Lung (tissue), 12 donors: ENCODE results near the gene TOP2A. TPM values are rescaled to one million over a fixed set of nuclear protein-coding genes. Genes with fewer than 3 reads are reported as not detected.
"Not testable (repeated sequence)": the region's sequence is repeated elsewhere in the genome, so short reads cannot be mapped to it uniquely, and the experiment has no call there.

Experiments used
- ATAC-seq: fragments of 200-7000 bp; cut with Tn5 transposase; one replicate; pipeline ENCODE4 v1.9.1; 2020; ENCODE audit warnings: moderate number of reproducible peaks; ENCODE audit not compliant: insufficient read depth, low FRiP score
- DNase-seq, 3 donors: peaks; one replicate each; pipeline ENCODE4 v3.0.0-alpha.2; 2013 to 2017
- H3K27ac ChIP-seq, 2 donors: one replicate each; pipeline ENCODE4 v1.5.1; 2013; ENCODE audit warnings: mild to moderate bottlenecking in 2 of 2, moderate library complexity in 2 of 2, control low read depth in 1 of 2, inconsistent platforms in 1 of 2, low read depth in 1 of 2, low read length in 1 of 2
- H3K27me3 ChIP-seq, 3 donors: one replicate each; pipeline ENCODE4 v1.5.1; 2013; ENCODE audit warnings: low read length in 2 of 3; ENCODE audit not compliant: control insufficient read depth in 3 of 3, insufficient read depth in 3 of 3
- H3K36me3 ChIP-seq, 4 donors: one replicate each; pipeline ENCODE4 v1.5.1; 2013; ENCODE audit warnings: low read length in 4 of 4, mild to moderate bottlenecking in 1 of 4, moderate library complexity in 1 of 4; ENCODE audit not compliant: control insufficient read depth in 4 of 4, insufficient read depth in 4 of 4
- H3K4me1 ChIP-seq, 5 donors: one replicate each; pipeline ENCODE4 v1.5.1; 2013; ENCODE audit warnings: low read length in 5 of 5, mild to moderate bottlenecking in 2 of 5, moderate library complexity in 1 of 5; ENCODE audit not compliant: control insufficient read depth in 5 of 5, insufficient read depth in 5 of 5
- H3K4me3 ChIP-seq: one replicate; pipeline ENCODE4 v1.5.1; 2013; ENCODE audit warnings: mild to moderate bottlenecking, control low read depth, moderate library complexity
- H3K9ac ChIP-seq, 2 donors: one replicate each; pipeline ENCODE4 v1.5.1; 2013; ENCODE audit warnings: low read length in 2 of 2, control low read depth in 1 of 2; ENCODE audit not compliant: insufficient read depth in 1 of 2
- H3K9me3 ChIP-seq, 4 donors: one replicate each; pipeline ENCODE4 v1.5.1; 2013; ENCODE audit warnings: low read length in 3 of 4, mild to moderate bottlenecking in 1 of 4, moderate library complexity in 1 of 4; ENCODE audit not compliant: control insufficient read depth in 4 of 4, insufficient read depth in 3 of 4
- WGBS, 2 donors: extraction: QIAGEN DNeasy Blood & Tissue Kit; methylation state at CpG; one replicate each; pipeline ENCODE4 v1.1.7; 2013; 5-methylcytosine and 5-hydroxymethylcytosine counted together
- polyA plus RNA-seq, 2 donors: library from polyadenylated mRNA; stranded (reverse); fragments of 200-250 nt; gene quantifications; one replicate each; pipeline ENCODE4 v1.2.1, GENCODE V29; 2013
- total RNA-seq, 2 donors: library from RNA; depleted of rRNA in 1 of 2; stranded (reverse); fragments of >200 nt in 1 of 2; gene quantifications; one replicate each; pipeline ENCODE4 v1.2.1, GENCODE V29; 2014 to 2021
- TF ChIP-seq, protein P1 (sequence below): IDR thresholded peaks from 2 replicates; pipeline ENCODE4 v1.5.1; 2012; ENCODE audit warnings: mild to moderate bottlenecking; ENCODE audit errors: control extremely low read depth, extremely low read depth
- donor health status: control.
- donor health status: control.
- donor health status: Bipolar disorder and iron deficiency.
- donor health status: healthy.
- donor health status: DM: yes; HTN: yes; CAD: no.

The TOP2A gene
- total and polyA plus RNA-seq, 4 donors, result 2.6 to 21.6 (median 9.6) TPM

DNA sequence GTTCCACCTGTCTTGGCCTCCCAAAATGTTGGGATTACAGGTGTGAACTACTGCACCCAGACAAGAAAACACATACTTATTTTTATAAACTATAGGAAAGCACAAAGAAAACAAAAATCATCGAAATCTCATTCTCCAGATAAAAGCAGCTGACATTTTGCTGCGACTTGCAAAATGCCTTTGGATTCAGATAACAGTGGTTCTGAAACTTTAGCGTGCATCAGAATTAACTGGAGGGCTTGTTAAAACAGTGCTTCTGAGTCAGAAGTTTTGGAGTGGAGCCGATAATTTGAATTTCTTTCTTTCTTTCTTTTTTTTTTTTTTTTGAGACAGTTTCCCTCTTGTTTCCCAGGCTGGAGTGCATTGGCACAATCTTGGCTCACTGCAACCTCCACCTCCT lies 35.4 kb downstream of the TOP2A start:
- WGBS, 2 donors, result 92 to 96% methylated on average over 4 of the region's 4 CpGs
- H3K27me3 ChIP-seq, result no peaks in the 10 kb centered on the region
- no peak for DNase-seq
- ATAC-seq, result no peak
- H3K9ac ChIP-seq, result no peak overlapping the region
- H3K27ac ChIP-seq, result no peak overlapping the region
- H3K4me1 ChIP-seq, result peaks cover 0 to 2% (median 0%) of the 10 kb centered on the region in 5 donors
- no peaks in the 10 kb centered on the region for H3K36me3 ChIP-seq
- TF ChIP-seq, protein P1, sequence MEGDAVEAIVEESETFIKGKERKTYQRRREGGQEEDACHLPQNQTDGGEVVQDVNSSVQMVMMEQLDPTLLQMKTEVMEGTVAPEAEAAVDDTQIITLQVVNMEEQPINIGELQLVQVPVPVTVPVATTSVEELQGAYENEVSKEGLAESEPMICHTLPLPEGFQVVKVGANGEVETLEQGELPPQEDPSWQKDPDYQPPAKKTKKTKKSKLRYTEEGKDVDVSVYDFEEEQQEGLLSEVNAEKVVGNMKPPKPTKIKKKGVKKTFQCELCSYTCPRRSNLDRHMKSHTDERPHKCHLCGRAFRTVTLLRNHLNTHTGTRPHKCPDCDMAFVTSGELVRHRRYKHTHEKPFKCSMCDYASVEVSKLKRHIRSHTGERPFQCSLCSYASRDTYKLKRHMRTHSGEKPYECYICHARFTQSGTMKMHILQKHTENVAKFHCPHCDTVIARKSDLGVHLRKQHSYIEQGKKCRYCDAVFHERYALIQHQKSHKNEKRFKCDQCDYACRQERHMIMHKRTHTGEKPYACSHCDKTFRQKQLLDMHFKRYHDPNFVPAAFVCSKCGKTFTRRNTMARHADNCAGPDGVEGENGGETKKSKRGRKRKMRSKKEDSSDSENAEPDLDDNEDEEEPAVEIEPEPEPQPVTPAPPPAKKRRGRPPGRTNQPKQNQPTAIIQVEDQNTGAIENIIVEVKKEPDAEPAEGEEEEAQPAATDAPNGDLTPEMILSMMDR, result no peak
- H3K9me3 ChIP-seq, result no peaks in the 10 kb centered on the region
- H3K4me3 ChIP-seq, result no peak overlapping the region

DNA sequence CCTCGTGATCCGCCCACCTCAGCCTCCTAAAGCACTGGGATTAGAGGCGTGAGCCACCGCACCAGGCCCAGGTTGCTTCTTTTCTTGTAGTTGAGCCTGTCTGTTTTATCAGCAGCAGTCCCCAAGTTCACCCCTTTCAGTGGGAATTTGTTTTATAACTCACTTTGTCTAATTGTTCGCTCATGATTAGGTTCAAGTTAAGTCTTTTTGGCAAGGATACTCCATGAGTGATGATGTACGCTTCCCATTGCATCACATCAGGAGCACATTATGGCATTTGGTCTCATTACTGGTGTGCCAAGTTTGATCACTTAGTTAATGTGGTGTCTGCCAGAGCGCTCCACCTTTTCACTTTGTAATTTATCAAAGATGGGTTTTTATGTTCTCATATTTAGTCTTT lies 38.7 kb downstream of the TOP2A start:
- H3K4me3 ChIP-seq, result no peak overlapping the region
- H3K27ac ChIP-seq, result no peak overlapping the region
- no peak for ATAC-seq
- H3K27me3 ChIP-seq, result no peaks in the 10 kb centered on the region
- peaks cover 0 to 2% (median 0%) of the 10 kb centered on the region in 5 donors for H3K4me1 ChIP-seq
- 89 to 92% methylated on average over 7 of the region's 7 CpGs for WGBS, 2 donors
- no peak overlapping the region for H3K9ac ChIP-seq
- DNase-seq, result no peak
- no peaks in the 10 kb centered on the region for H3K36me3 ChIP-seq
- H3K9me3 ChIP-seq, result no peaks in the 10 kb centered on the region
- TF ChIP-seq, protein P1, result no peak

DNA sequence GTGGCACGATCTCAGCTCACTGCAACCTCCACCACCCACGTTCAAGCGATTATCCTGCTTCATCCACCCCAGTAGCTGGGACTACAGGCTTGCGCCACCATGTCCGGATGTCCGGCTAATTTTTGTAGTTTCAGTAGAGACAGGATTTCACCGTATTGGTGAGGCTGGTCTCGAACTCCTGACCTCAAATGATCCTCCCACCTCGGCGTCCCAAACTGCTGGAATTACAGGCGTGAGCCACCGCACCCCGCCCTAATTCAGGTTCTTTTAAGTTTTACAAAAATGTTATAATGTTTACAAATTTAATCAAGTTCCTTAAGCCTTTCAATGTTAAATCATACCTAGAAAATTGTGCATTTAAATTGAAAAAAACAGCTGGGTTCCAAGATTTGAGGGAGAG lies 39.9 kb downstream of the TOP2A start:
- no peak overlapping the region for H3K27ac ChIP-seq
- WGBS, 2 donors, result 88 to 96% methylated on average over 13 of the region's 13 CpGs
- TF ChIP-seq, protein P1, result no peak
- H3K9me3 ChIP-seq, result no peaks in the 10 kb centered on the region
- DNase-seq (no peak), ATAC-seq (no peak)
- no peaks in the 10 kb centered on the region for H3K36me3 ChIP-seq
- H3K27me3 ChIP-seq, result no peaks in the 10 kb centered on the region
- H3K4me1 ChIP-seq, result peaks cover 0 to 2% (median 0%) of the 10 kb centered on the region in 5 donors
- H3K9ac ChIP-seq, result no peak overlapping the region
- no peak overlapping the region for H3K4me3 ChIP-seq

DNA sequence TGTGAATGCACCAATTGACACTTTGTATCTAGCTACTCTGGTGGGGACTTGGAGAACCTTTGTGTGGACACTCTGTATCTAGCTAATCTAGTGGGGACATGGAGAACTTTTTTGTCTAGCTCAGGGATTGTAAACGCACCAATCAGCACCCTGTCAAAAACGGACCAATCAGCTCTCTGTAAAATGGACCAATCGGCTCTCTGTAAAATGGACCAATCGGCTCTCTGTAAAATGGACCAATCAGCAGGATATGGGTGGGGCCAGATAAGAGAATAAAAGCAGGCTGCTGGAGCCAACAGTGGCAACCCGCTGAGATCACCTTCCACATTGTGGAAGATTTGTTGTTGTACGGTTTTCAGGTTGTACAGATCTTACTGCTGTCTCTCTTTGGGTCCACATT lies 41.2 kb downstream of the TOP2A start:
- not testable (repeated sequence) for H3K9me3 ChIP-seq, DNase-seq, H3K36me3 ChIP-seq, H3K27ac ChIP-seq, ATAC-seq, H3K4me1 ChIP-seq, H3K27me3 ChIP-seq, H3K9ac ChIP-seq, H3K4me3 ChIP-seq
- 77 to 81% methylated on average over 6 of the region's 6 CpGs for WGBS, 2 donors

DNA sequence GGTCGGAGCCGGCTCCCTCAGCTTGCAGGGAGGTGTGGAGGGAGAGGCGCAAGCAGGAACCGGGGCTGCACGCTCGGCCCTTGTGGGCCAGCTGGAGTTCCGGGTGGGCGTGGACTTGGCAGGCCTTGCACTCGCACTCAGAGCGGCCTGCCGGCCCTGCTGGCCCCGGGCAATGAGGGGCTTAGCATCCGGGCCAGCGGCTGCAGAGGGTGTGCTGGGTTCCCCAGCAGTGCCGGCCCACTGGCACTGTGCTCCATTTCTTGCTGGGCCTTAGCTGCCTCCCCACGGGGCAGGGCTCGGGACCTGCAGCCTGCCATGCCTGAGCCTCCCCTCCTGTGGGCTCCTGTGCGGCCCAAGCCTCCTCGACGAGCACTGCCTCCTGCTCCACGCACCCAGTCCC lies 41.9 kb downstream of the TOP2A start:
- WGBS, 2 donors, result 90 to 94% methylated on average over 21 of the region's 21 CpGs
- not testable (repeated sequence) for H3K9ac ChIP-seq, ATAC-seq, H3K27me3 ChIP-seq, H3K27ac ChIP-seq, H3K9me3 ChIP-seq, DNase-seq, H3K36me3 ChIP-seq, H3K4me3 ChIP-seq, H3K4me1 ChIP-seq
